GM12891 (cell line): ENCODE results near the gene WNT7B.

Source experiments
- POLR2A ChIP-seq: IDR thresholded peaks from 2 replicates; pipeline ENCODE4 v1.6.1; 2011; ENCODE audit warnings: low read depth, low read length, control low read depth
- POLR2AphosphoS5 ChIP-seq: IDR thresholded peaks from 2 replicates; pipeline ENCODE4 v1.6.1; 2011; ENCODE audit warnings: low read depth, low read length, control low read depth
- POU2F2 ChIP-seq: IDR thresholded peaks from 2 replicates; pipeline ENCODE4 v1.6.1; 2011; ENCODE audit warnings: low read depth, mild to moderate bottlenecking, control low read depth, low read length, moderate library complexity
- TAF1 ChIP-seq: IDR thresholded peaks from 2 replicates; pipeline ENCODE4 v1.6.1; 2011; ENCODE audit warnings: low read depth, low read length, control low read depth

- TF ChIP-seq POLR2AphosphoS5 = no peak
- no peak for TF ChIP-seq TAF1
- no peak for TF ChIP-seq POLR2A
- no peak for TF ChIP-seq POU2F2
Measured at GRCh38 chr22:45897736-45898135, 79.2 kb downstream of the WNT7B start.
